ENCODE measurements around the gene DDX5.

DNA sequence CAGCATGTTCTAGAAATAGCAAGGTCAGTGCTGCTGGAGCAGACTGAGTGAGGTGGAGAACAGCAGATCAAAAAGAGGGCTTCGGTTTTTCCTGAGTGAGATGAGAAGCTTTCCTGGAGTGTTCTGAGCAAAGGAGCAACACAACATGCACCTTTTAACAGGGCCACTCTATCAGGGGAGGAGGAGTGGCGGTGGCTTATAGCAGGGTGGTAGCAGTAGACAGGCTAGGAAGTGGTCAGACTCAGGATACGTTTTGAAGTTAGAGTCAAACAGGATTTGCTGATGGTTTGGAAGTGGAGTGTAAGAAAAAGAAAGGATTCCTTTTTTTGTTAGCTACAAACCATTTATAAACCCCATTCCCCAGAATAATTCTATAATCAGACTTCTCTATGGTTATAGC lies 21.7 kb downstream of the DDX5 start:
- TF ChIP-seq, protein P1, sequence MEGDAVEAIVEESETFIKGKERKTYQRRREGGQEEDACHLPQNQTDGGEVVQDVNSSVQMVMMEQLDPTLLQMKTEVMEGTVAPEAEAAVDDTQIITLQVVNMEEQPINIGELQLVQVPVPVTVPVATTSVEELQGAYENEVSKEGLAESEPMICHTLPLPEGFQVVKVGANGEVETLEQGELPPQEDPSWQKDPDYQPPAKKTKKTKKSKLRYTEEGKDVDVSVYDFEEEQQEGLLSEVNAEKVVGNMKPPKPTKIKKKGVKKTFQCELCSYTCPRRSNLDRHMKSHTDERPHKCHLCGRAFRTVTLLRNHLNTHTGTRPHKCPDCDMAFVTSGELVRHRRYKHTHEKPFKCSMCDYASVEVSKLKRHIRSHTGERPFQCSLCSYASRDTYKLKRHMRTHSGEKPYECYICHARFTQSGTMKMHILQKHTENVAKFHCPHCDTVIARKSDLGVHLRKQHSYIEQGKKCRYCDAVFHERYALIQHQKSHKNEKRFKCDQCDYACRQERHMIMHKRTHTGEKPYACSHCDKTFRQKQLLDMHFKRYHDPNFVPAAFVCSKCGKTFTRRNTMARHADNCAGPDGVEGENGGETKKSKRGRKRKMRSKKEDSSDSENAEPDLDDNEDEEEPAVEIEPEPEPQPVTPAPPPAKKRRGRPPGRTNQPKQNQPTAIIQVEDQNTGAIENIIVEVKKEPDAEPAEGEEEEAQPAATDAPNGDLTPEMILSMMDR (IDR thresholded peaks at IDR 0.05; ENCODE audit: extremely low read depth in 1 of 2, insufficient read depth in 1 of 2, low read depth in 1 of 2, low read length in 2 of 2), result no peak
- TF ChIP-seq, protein P2, sequence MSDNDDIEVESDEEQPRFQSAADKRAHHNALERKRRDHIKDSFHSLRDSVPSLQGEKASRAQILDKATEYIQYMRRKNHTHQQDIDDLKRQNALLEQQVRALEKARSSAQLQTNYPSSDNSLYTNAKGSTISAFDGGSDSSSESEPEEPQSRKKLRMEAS (IDR thresholded peaks at IDR 0.05; ENCODE audit: insufficient read depth, insufficient read length), result no peak
- TF ChIP-seq POLR2A (IDR thresholded peaks at IDR 0.05; ENCODE audit: low read depth, low read length) (no peak), POLR2AphosphoS5 (IDR thresholded peaks at IDR 0.05; ENCODE audit: insufficient read depth, low read depth, low read length) (no peak)

Measured in endothelial cell of umbilical vein (primary cell).